Ovary (tissue), 9 donors: ENCODE measurements around the gene TANC1. TPM values are rescaled to one million over a fixed set of nuclear protein-coding genes. Genes with fewer than 3 reads are reported as not detected.

Source experiments
- DNase-seq, 5 donors: peaks; one replicate each; pipeline ENCODE4 v3.0.0-alpha.2; 2019 to 2020
- H3K27ac ChIP-seq, 2 donors: fragments of 200-600 bp; one replicate each; pipeline versions ENCODE4 v1.5.1 to v1.8.0; 2019 to 2022
- H3K27me3 ChIP-seq: fragments of 200-600 bp; one replicate; pipeline ENCODE4 v1.8.0; 2022
- H3K36me3 ChIP-seq: fragments of 200-600 bp; sonication (generic); one replicate; pipeline ENCODE4 v1.5.1; 2019
- H3K4me1 ChIP-seq: one replicate; pipeline ENCODE4 v1.8.1; 2013; ENCODE audit warnings: mild to moderate bottlenecking, moderate library complexity; ENCODE audit not compliant: insufficient read depth
- H3K4me3 ChIP-seq: fragments of 200-600 bp; sonication (generic); one replicate; pipeline ENCODE4 v1.5.1; 2017
- H3K9me3 ChIP-seq, 2 donors: fragments of 200-600 bp in 1 of 2; sonication (generic) in 1 of 2; one replicate each; pipeline versions ENCODE4 v1.5.1 to v1.8.1; 2013 to 2019; ENCODE audit warnings: mild to moderate bottlenecking in 1 of 2, moderate library complexity in 1 of 2
- CTCF ChIP-seq, 3 donors: fragments of 450-650 bp in 2 of 3; fragments of 200-600 bp in 1 of 3; IDR thresholded peaks; one replicate each; pipeline versions ENCODE4 v1.5.1 to v1.8.0; 2016 to 2022; ENCODE audit warnings: antibody characterized with exemption in 3 of 3, mild to moderate bottlenecking in 1 of 3
- EP300 ChIP-seq: sonication (generic); formaldehyde crosslinking; IDR thresholded peaks from one replicate; pipeline ENCODE4 v1.6.1; 2017; ENCODE audit warnings: antibody characterized with exemption
- POLR2A ChIP-seq: fragments of 450-650 bp; IDR thresholded peaks from one replicate; pipeline ENCODE4 v1.6.1; 2017; ENCODE audit warnings: antibody characterized with exemption, mild to moderate bottlenecking, moderate library complexity
- WGBS, 3 donors: extraction: QIAGEN DNeasy Blood & Tissue Kit in 1 of 3; methylation state at CpG; one replicate each; pipeline versions ENCODE4 v1.1.5 to v1.1.7; 2013 to 2017; 5-methylcytosine and 5-hydroxymethylcytosine counted together
- intact Hi-C, 4 donors: fragments of 100-400 bp; cut with DNase I; formaldehyde crosslinking; loops; one replicate each; pipeline versions ENCODE4 v1.11.0 to v1.15.1; 2022 to 2023
- polyA plus RNA-seq, 2 donors: library from polyadenylated mRNA; stranded (reverse); fragments of 200-250 nt in 1 of 2; fragments of 350-450 nt in 1 of 2; fragmentation: Illumina TruSeq in 1 of 2; extraction: RNeasy Lipid Tissue Mini Kit (QIAGEN cat#74804) in 1 of 2; gene quantifications; one replicate each; pipeline ENCODE4 v1.2.3, GENCODE V29; 2013 to 2014
- total RNA-seq, 7 donors: library from RNA; depleted of rRNA in 2 of 7; stranded (reverse); fragments of >200 nt in 2 of 7; fragmentation: NEBNext Ultra II Directional in 3 of 7; extraction: Animal tissue kit (Norgen Biotek cat#: 25700) in 3 of 7; gene quantifications; one replicate each; pipeline versions ENCODE4 v1.1.0 to v1.2.4, GENCODE V29; 2016 to 2023
- donor health status: DM: no; HTN: no; CAD: no; lungs with moderate emphysema.
- donor health status: DM: no; HTN: no; CAD: no.
- donor health status: Bipolar disorder and iron deficiency.
- donor health status: DM: yes; HTN: yes; CAD: no.
- donor health status: DM: no; HTN: no; CAD: no.
- donor health status: DM: yes; HTN: yes; CAD: no.

TANC1 gene
- total and polyA plus RNA-seq, 9 donors: 12.2 to 39.2 (median 25.8) TPM

GRCh38 chr2:158967731-158968395, 577 bp upstream of the TANC1 start:
- intact Hi-C loops: no loop called here
- peak overlapping the region; percentile 72 to 94 for H3K27ac ChIP-seq
- 0 to 1% (median 1%) methylated on average over 31 of the region's 31 CpGs for WGBS, 3 donors
- no peaks in the 10 kb centered on the region for H3K27me3 ChIP-seq
- TF ChIP-seq POLR2A (no peak), CTCF (IDR thresholded peaks at IDR 0.05) (no peak), EP300 (no peak)
- H3K9me3 ChIP-seq: no peaks in the 10 kb centered on the region
- no peaks in the 10 kb centered on the region for H3K36me3 ChIP-seq
- peak; percentile 50 to 69 (median 61) for DNase-seq
- peak overlapping the region; percentile 93 for H3K4me3 ChIP-seq
- peaks cover 6% of the 10 kb centered on the region for H3K4me1 ChIP-seq

GRCh38 chr2:158969162-158969714, 798 bp downstream of the TANC1 start:
- intact Hi-C loops: no loop called here
- Histone ChIP-seq H3K4me3 (peak overlapping the region; percentile 93), H3K27ac (peak overlapping the region; percentile 72 to 94), H3K4me1 (peaks cover 8% of the 10 kb centered on the region), H3K36me3 (no peaks in the 10 kb centered on the region), H3K9me3 (no peaks in the 10 kb centered on the region), H3K27me3 (no peaks in the 10 kb centered on the region)
- TF ChIP-seq CTCF (IDR thresholded peaks at IDR 0.05): no peak
- TF ChIP-seq POLR2A: no peak
- TF ChIP-seq EP300: no peak
- peak in 1 of 5 donors; percentile 55 for DNase-seq
- 0 to 1% (median 0%) methylated on average over 20 to 36 of the region's 36 CpGs for WGBS, 3 donors

GRCh38 chr2:158969715-158970240, 1.3 kb downstream of the TANC1 start:
- intact Hi-C loops: loop anchor here in 1 of 4 donors (10.0 kb wide), 1 partner anchor 125 kb away; no protein-coding TSS in a partner anchor
- TF ChIP-seq POLR2A (no peak), CTCF (IDR thresholded peaks at IDR 0.05) (no peak), EP300 (no peak)
- Histone ChIP-seq H3K36me3 (no peaks in the 10 kb centered on the region), H3K27ac (peak overlapping the region; percentile 72 to 94), H3K4me1 (peaks cover 8% of the 10 kb centered on the region), H3K27me3 (no peaks in the 10 kb centered on the region), H3K9me3 (no peaks in the 10 kb centered on the region), H3K4me3 (peak overlapping the region; percentile 93)
- DNase-seq: peak in 4 of 5 donors; percentile 35 to 57 (median 39)
- WGBS, 3 donors: 0 to 1% (median 0%) methylated on average over 23 to 25 of the region's 25 CpGs

- TF ChIP-seq CTCF (IDR thresholded peaks at IDR 0.05) (no peak), POLR2A (no peak), EP300 (no peak)
- Histone ChIP-seq H3K27me3 (no peaks in the 10 kb centered on the region), H3K4me3 (peak overlapping the region; percentile 93), H3K36me3 (no peaks in the 10 kb centered on the region), H3K27ac (peak overlapping the region in 1 of 2 donors; percentile 94), H3K9me3 (no peaks in the 10 kb centered on the region), H3K4me1 (peaks cover 6% of the 10 kb centered on the region)
- WGBS, 3 donors: 19 to 36% (median 35%) methylated on average over 3 of the region's 3 CpGs
- intact Hi-C loops: loop anchor here in 1 of 4 donors (10.0 kb wide), 1 partner anchor 125 kb away; no protein-coding TSS in a partner anchor
- no peak for DNase-seq
Measured at GRCh38 chr2:158970241-158970751, 1.9 kb downstream of the TANC1 start.
